Fibroblast of lung (primary cell): ENCODE results near the gene KAZALD1. TPM values are rescaled to one million over a fixed set of nuclear protein-coding genes. Genes with fewer than 3 reads are reported as not detected.

Experiments
- DNase-seq, 2 donors: peaks; one replicate each; pipeline versions ENCODE4 v3.0.0 to v3.0.0-alpha.2; 2010; ENCODE audit warnings: low read depth in 2 of 2
- H2AFZ ChIP-seq: 2 replicates; pipeline ENCODE4 v1.5.1; 2012; ENCODE audit warnings: low read length, control low read depth, inconsistent platforms
- H3K27ac ChIP-seq: 2 replicates; pipeline ENCODE4 v1.5.1; 2011; ENCODE audit warnings: low read length, control low read depth; ENCODE audit not compliant: insufficient read depth
- H3K27me3 ChIP-seq: 2 replicates; pipeline ENCODE4 v1.5.1; 2011; ENCODE audit warnings: mild to moderate bottlenecking, low read length; ENCODE audit not compliant: control insufficient read depth, insufficient read depth
- H3K36me3 ChIP-seq: 2 replicates; pipeline ENCODE4 v1.5.1; 2011; ENCODE audit warnings: low read length; ENCODE audit not compliant: control insufficient read depth, insufficient read depth
- H3K4me1 ChIP-seq: 2 replicates; pipeline ENCODE4 v1.5.1; 2011; ENCODE audit warnings: low read length; ENCODE audit not compliant: control insufficient read depth, insufficient read depth; ENCODE audit errors: extremely low read depth
- H3K4me2 ChIP-seq: 2 replicates; pipeline ENCODE4 v1.5.1; 2011; ENCODE audit warnings: low read length, control low read depth; ENCODE audit not compliant: insufficient read depth; ENCODE audit errors: extremely low read depth
- H3K4me3 ChIP-seq, 4 experiments: fragments of 200-600 bp in 1 of 4; sonication (generic) in 1 of 4; replicated peaks in 1 of 4; 2 replicates each; pipeline ENCODE4 v1.5.1; 2011 to 2016; ENCODE audit warnings: low read length in 4 of 4, low read depth in 3 of 4, mild to moderate bottlenecking in 3 of 4, control low read depth in 2 of 4, inconsistent platforms in 1 of 4, mixed read lengths in 1 of 4; ENCODE audit not compliant: insufficient read depth in 1 of 4; ENCODE audit errors: control extremely low read depth in 1 of 4
- H3K79me2 ChIP-seq: 2 replicates; pipeline ENCODE4 v1.5.1; 2012; ENCODE audit warnings: mild to moderate bottlenecking, low read length, inconsistent platforms; ENCODE audit not compliant: control insufficient read depth, insufficient read depth
- H3K9ac ChIP-seq: 2 replicates; pipeline ENCODE4 v1.5.1; 2011; ENCODE audit warnings: mild to moderate bottlenecking, low read length, control low read depth; ENCODE audit not compliant: insufficient read depth
- H3K9me3 ChIP-seq: 2 replicates; pipeline ENCODE4 v1.5.1; 2012; ENCODE audit warnings: low read depth, low read length; ENCODE audit not compliant: control insufficient read depth, insufficient read depth
- H4K20me1 ChIP-seq: 2 replicates; pipeline ENCODE4 v1.5.1; 2011; ENCODE audit warnings: low read length; ENCODE audit not compliant: control insufficient read depth, insufficient read depth; ENCODE audit errors: extremely low read depth
- CTCF ChIP-seq, 2 donors: IDR thresholded peaks in 1 of 2; conservative IDR thresholded peaks in 1 of 2; 1 replicate in 1 of 2; 2 replicates in 1 of 2; pipeline ENCODE4 v1.5.1; 2011 to 2012; ENCODE audit warnings: low read length in 2 of 2, control low read depth in 1 of 2, inconsistent platforms in 1 of 2, low read depth in 1 of 2, mild to moderate bottlenecking in 1 of 2
- EZH2 ChIP-seq: IDR thresholded peaks from 2 replicates; pipeline ENCODE4 v1.5.1; 2012; ENCODE audit warnings: low read length, control low read depth, mild to moderate bottlenecking; ENCODE audit errors: missing control alignments
- polyA plus RNA-seq, 2 donors: library from polyadenylated mRNA; depleted of rRNA in 1 of 2; stranded (reverse) in 1 of 2; unstranded in 1 of 2; fragments of >200 nt; gene quantifications; 2 replicates each; pipeline ENCODE4 v1.2.1, GENCODE V29; 2011 to 2012; ENCODE audit warnings: missing spikeins in 1 of 2
- total RNA-seq: library from RNA; depleted of rRNA; stranded (reverse); fragments of >200 nt; gene quantifications from 2 replicates; pipeline ENCODE4 v1.2.1, GENCODE V29; 2014

The KAZALD1 gene
- total and polyA plus RNA-seq, 2 donors (not counting 1 experiment from before 2014, with no cell fraction given), result 4.6 to 19.8 TPM

- H3K36me3 ChIP-seq, result no peaks in the 10 kb centered on the region
- no peak for DNase-seq
- H3K4me1 ChIP-seq, result no peaks in the 10 kb centered on the region
- TF ChIP-seq CTCF (conservative IDR thresholded peaks at IDR 0.05 in 1 of 2, IDR thresholded peaks at IDR 0.05 in 1 of 2; ENCODE audit: low read depth in 1 of 2, low read length in 2 of 2), result no peak
- TF ChIP-seq EZH2, result no peak
- no peak overlapping the region for H2AFZ ChIP-seq
- H3K9ac ChIP-seq, result no peak overlapping the region
- no peak overlapping the region for H3K27ac ChIP-seq
- H3K4me2 ChIP-seq, result no peak overlapping the region
- no peak overlapping the region for H3K4me3 ChIP-seq
- H3K9me3 ChIP-seq, result no peaks in the 10 kb centered on the region
- no peaks in the 10 kb centered on the region for H4K20me1 ChIP-seq
- H3K27me3 ChIP-seq, result peaks cover 18% of the 10 kb centered on the region
- no peaks in the 10 kb centered on the region for H3K79me2 ChIP-seq
Measured at GRCh38 chr10:101114646-101115045, 52.9 kb downstream of the KAZALD1 start.

Other genes with a start within 250 kb of the KAZALD1 start
- 32.5 and 34.9 TPM in 2 replicates for gene SLF2, start 149.0 kb upstream of the KAZALD1 start, total RNA-seq
- 11.1 and 16.6 TPM in 2 replicates for gene SLF2, start 149.0 kb upstream of the KAZALD1 start, polyA plus RNA-seq
- gene SEMA4G, start 92.5 kb upstream of the KAZALD1 start, total RNA-seq, result 0.51 and 1.8 TPM in 2 replicates
- gene SEMA4G, start 92.5 kb upstream of the KAZALD1 start, polyA plus RNA-seq, result 3.2 and 3.5 TPM in 2 replicates
- gene MRPL43, start 74.5 kb upstream of the KAZALD1 start, total RNA-seq, result 54.4 and 61.4 TPM in 2 replicates
- 62.1 and 87.5 TPM in 2 replicates for gene MRPL43, start 74.5 kb upstream of the KAZALD1 start, polyA plus RNA-seq
- 6.1 and 8.0 TPM in 2 replicates for gene TWNK, start 74.4 kb upstream of the KAZALD1 start, total RNA-seq
- gene TWNK, start 74.4 kb upstream of the KAZALD1 start, polyA plus RNA-seq, result 3.8 and 6.7 TPM in 2 replicates
- 120 and 129 TPM in 2 replicates for gene LZTS2, start 62.2 kb upstream of the KAZALD1 start, total RNA-seq
- gene LZTS2, start 62.2 kb upstream of the KAZALD1 start, polyA plus RNA-seq, result 33.2 and 34.7 TPM in 2 replicates
- gene PDZD7, start 30.9 kb upstream of the KAZALD1 start, total RNA-seq, result 1.3 TPM in 2 replicates
- 0.42 and 0.50 TPM in 2 replicates for gene PDZD7, start 30.9 kb upstream of the KAZALD1 start, polyA plus RNA-seq
- gene SFXN3, start 30.8 kb upstream of the KAZALD1 start, total RNA-seq, result 39.3 and 55.0 TPM in 2 replicates
- 79.3 and 90.9 TPM in 2 replicates for gene SFXN3, start 30.8 kb upstream of the KAZALD1 start, polyA plus RNA-seq
- gene TLX1, start 69.3 kb downstream of the KAZALD1 start, total RNA-seq, result not detected in 2 replicates
- not detected in 2 replicates for gene TLX1, start 69.3 kb downstream of the KAZALD1 start, polyA plus RNA-seq
- gene LBX1, start 167.5 kb downstream of the KAZALD1 start, total RNA-seq, result under 0.01 TPM in 2 replicates
- gene LBX1, start 167.5 kb downstream of the KAZALD1 start, polyA plus RNA-seq, result 0.01 TPM in 1 of 2 replicates, not detected in the other